Endothelial cell of umbilical vein (primary cell): Measurements from ENCODE around the gene TUBB3. TPM values are rescaled to one million over a fixed set of nuclear protein-coding genes. Genes with fewer than 3 reads are reported as not detected.

Experiments
- BruUV-seq: library from RNA; stranded (reverse); fragments of 400-500 nt; replicated peaks from 2 replicates; lab custom pipeline; 2021; lab: Mats Ljungman, UMichigan
- CTCF ChIA-PET: fragments of 300-600, 350-600 bp; sonication (Branson Sonifier 250); formaldehyde crosslinking; loops from one replicate; lab custom pipeline; 2021; ENCODE audit warnings: antibody characterized with exemption, inconsistent platforms; lab: Charles Lee
- POLR2A ChIA-PET: fragments of 300-600, 350-600 bp; sonication (Branson Sonifier 250); formaldehyde crosslinking; loops from one replicate; lab custom pipeline; 2021; ENCODE audit warnings: antibody characterized with exemption, inconsistent platforms; lab: Charles Lee
- DNase-seq: peaks from one replicate; pipeline ENCODE4 v3.0.0-alpha.2; 2011; ENCODE audit warnings: low read depth, low spot score
- FAIRE-seq: peaks from 2 replicates; lab custom pipeline; 2011; peaks lifted over from hg19 to GRCh38; lab: Jason Lieb, UNC
- H2AFZ ChIP-seq: 2 replicates; pipeline ENCODE4 v1.6.0; 2012; ENCODE audit warnings: low read depth, low read length, control low read depth, inconsistent platforms
- H3K27ac ChIP-seq: 2 replicates; pipeline ENCODE4 v1.5.1; 2011; ENCODE audit warnings: low read depth, mild to moderate bottlenecking, control low read depth, low read length, moderate library complexity; ENCODE audit not compliant: insufficient read depth
- H3K27me3 ChIP-seq, 2 experiments: 2 replicates each; pipeline versions ENCODE4 v1.6.0 to v1.6.1; 2011; ENCODE audit warnings: low read length in 2 of 2, mixed read lengths in 1 of 2; ENCODE audit not compliant: control insufficient read depth in 2 of 2, insufficient read depth in 2 of 2
- H3K36me3 ChIP-seq, 2 experiments: 2 replicates in 1 of 2; 3 replicates in 1 of 2; pipeline ENCODE4 v1.5.1; 2011; ENCODE audit warnings: low read length in 2 of 2, mild to moderate bottlenecking in 1 of 2, moderate library complexity in 1 of 2; ENCODE audit not compliant: control insufficient read depth in 2 of 2, insufficient read depth in 2 of 2; ENCODE audit errors: extremely low read depth in 1 of 2
- H3K4me1 ChIP-seq: 3 replicates; pipeline ENCODE4 v1.5.1; 2011; ENCODE audit warnings: mild to moderate bottlenecking, low read length; ENCODE audit not compliant: control insufficient read depth, insufficient read depth; ENCODE audit errors: extremely low read depth
- H3K4me2 ChIP-seq: 2 replicates; pipeline ENCODE4 v1.6.1; 2011; ENCODE audit warnings: low read length, control low read depth, mixed read lengths; ENCODE audit not compliant: insufficient read depth
- H3K4me3 ChIP-seq, 3 experiments: fragments of 200-600 bp in 1 of 3; sonication (generic), shearing (Covaris generic) in 1 of 3; replicated peaks in 1 of 3; 2 replicates each; pipeline ENCODE4 v1.5.1; 2011 to 2016; ENCODE audit warnings: control low read depth in 3 of 3, low read length in 3 of 3, mild to moderate bottlenecking in 2 of 3, inconsistent platforms in 1 of 3, low read depth in 1 of 3, moderate library complexity in 1 of 3; ENCODE audit not compliant: insufficient read depth in 1 of 3
- H3K79me2 ChIP-seq: 2 replicates; pipeline ENCODE4 v1.6.0; 2012; ENCODE audit warnings: low read length, inconsistent platforms; ENCODE audit not compliant: control insufficient read depth, insufficient read depth
- H3K9ac ChIP-seq: replicated peaks from 2 replicates; pipeline ENCODE3; 2011; ENCODE audit warnings: low read length, control low read depth; ENCODE audit not compliant: insufficient read depth; ENCODE audit errors: extremely low read depth
- H3K9me1 ChIP-seq: replicated peaks from 3 replicates; pipeline ENCODE4 v1.6.0; 2011; ENCODE audit warnings: mild to moderate bottlenecking, low read length; ENCODE audit not compliant: control insufficient read depth, insufficient read depth; ENCODE audit errors: extremely low read depth
- H3K9me3 ChIP-seq: replicated peaks from 2 replicates; pipeline ENCODE4 v1.5.1; 2012; ENCODE audit warnings: low read length, inconsistent platforms; ENCODE audit not compliant: control insufficient read depth, insufficient read depth
- H4K20me1 ChIP-seq: replicated peaks from 2 replicates; pipeline ENCODE3; 2011; ENCODE audit warnings: mild to moderate bottlenecking, low read length; ENCODE audit not compliant: control insufficient read depth, insufficient read depth; ENCODE audit errors: extremely low read depth
- CTCF ChIP-seq, 2 donors: IDR thresholded peaks; 1 replicate in 1 of 2; 2 replicates in 1 of 2; pipeline ENCODE4 v1.5.1; 2011; ENCODE audit warnings: low read length in 2 of 2, mild to moderate bottlenecking in 2 of 2, moderate library complexity in 2 of 2, control low read depth in 1 of 2, inconsistent platforms in 1 of 2, low read depth in 1 of 2; ENCODE audit not compliant: insufficient read depth in 1 of 2; ENCODE audit errors: extremely low read depth in 1 of 2
- EZH2 ChIP-seq: IDR thresholded peaks from 2 replicates; pipeline ENCODE4 v1.6.1; 2012; ENCODE audit warnings: borderline replicate concordance, low read depth, mild to moderate bottlenecking, moderate library complexity, low read length, inconsistent platforms; ENCODE audit not compliant: severe bottlenecking
- FOS ChIP-seq: IDR thresholded peaks from 2 replicates; pipeline ENCODE4 v1.6.1; 2011; ENCODE audit warnings: mild to moderate bottlenecking, low read length, moderate library complexity, borderline replicate concordance; ENCODE audit not compliant: insufficient read depth
- GATA2 ChIP-seq: IDR thresholded peaks from 2 replicates; pipeline ENCODE4 v1.7.0; 2011; ENCODE audit warnings: low read depth, mild to moderate bottlenecking, moderate library complexity, mixed read lengths, low read length; ENCODE audit not compliant: insufficient read length, insufficient read depth
- JUN ChIP-seq: IDR thresholded peaks from 2 replicates; pipeline ENCODE4 v1.6.1; 2011; ENCODE audit warnings: borderline replicate concordance, low read depth; ENCODE audit not compliant: insufficient read length, insufficient read depth
- MAX ChIP-seq: IDR thresholded peaks from 2 replicates; pipeline ENCODE4 v1.6.1; 2011; ENCODE audit not compliant: insufficient read depth, insufficient read length
- MYC ChIP-seq: IDR thresholded peaks from one replicate; pipeline ENCODE4 v1.6.1; 2011; ENCODE audit warnings: mild to moderate bottlenecking, low read depth, low read length
- POLR2A ChIP-seq: IDR thresholded peaks from 2 replicates; pipeline ENCODE4 v1.6.1; 2012; ENCODE audit warnings: low read depth, mild to moderate bottlenecking, control low read depth, low read length
- POLR2AphosphoS5 ChIP-seq: IDR thresholded peaks from 2 replicates; pipeline ENCODE4 v1.6.1; 2012; ENCODE audit warnings: low read depth, mild to moderate bottlenecking, control low read depth, low read length, moderate library complexity; ENCODE audit not compliant: insufficient read depth
- dilution Hi-C: fragments of 300-500 bp; cut with MboI; formaldehyde crosslinking; loops from one replicate; pipeline ENCODE4 v1.15.0; 2019; ENCODE audit warnings: low sequenced_read_pairs; ENCODE audit not compliant: extremely low pct_ligation_motif_present
- intact Hi-C: fragments of 100-400 bp; cut with micrococcal nuclease; formaldehyde crosslinking; loops from one replicate; pipeline ENCODE4 v1.10.0; 2022
- polyA plus RNA-seq, 4 experiments: library from polyadenylated mRNA; depleted of rRNA in 3 of 4; stranded (reverse) in 3 of 4; unstranded in 1 of 4; fragments of >200 nt; gene quantifications; 2 replicates each; pipeline versions ENCODE4 v1.2.1 to v1.2.3, GENCODE V29; 2011 to 2012; ENCODE audit warnings: missing spikeins in 1 of 4
- total RNA-seq: library from RNA; stranded (reverse); gene quantifications from 2 replicates; pipeline ENCODE4 v1.2.3, GENCODE V29; 2021

The TUBB3 gene
- total and polyA plus RNA-seq, 2 donors (not counting 3 experiments of a cell fraction or from before 2014, with no cell fraction given): 170 to 215 TPM

- peaks cover 13 to 46% of the 10 kb centered on the region in 2 experiments for H3K36me3 ChIP-seq
- no peak overlapping the region for H3K27ac ChIP-seq
- dilution Hi-C loops: no loop called here
- H3K27me3 ChIP-seq: no peaks in the 10 kb centered on the region
- TF ChIP-seq EZH2 (no peak), JUN (no peak), CTCF (IDR thresholded peaks at IDR 0.05; ENCODE audit: extremely low read depth in 1 of 2, insufficient read depth in 1 of 2, low read depth in 1 of 2, low read length in 2 of 2) (no peak), POLR2A (no peak), FOS (no peak), MAX (no peak), GATA2 (no peak), POLR2AphosphoS5 (no peak), MYC (no peak)
- no peaks in the 10 kb centered on the region for H3K9me1 ChIP-seq
- H2AFZ ChIP-seq: no peak overlapping the region
- H4K20me1 ChIP-seq: no peaks in the 10 kb centered on the region
- CTCF ChIA-PET: no interaction called here
- no peak overlapping the region for H3K9ac ChIP-seq
- no peaks in the 10 kb centered on the region for H3K9me3 ChIP-seq
- BruUV-seq: no TSS peak
- FAIRE-seq (no peak), DNase-seq (no peak)
- no peaks in the 10 kb centered on the region for H3K79me2 ChIP-seq
- H3K4me3 ChIP-seq: no peak overlapping the region
- POLR2A ChIA-PET: interaction anchor here (1.5 kb wide), 1 partner anchor 9 kb away, joined by 5 read pairs; no protein-coding TSS in a partner anchor
- intact Hi-C loops: no loop called here
- no peak overlapping the region for H3K4me2 ChIP-seq
- no peaks in the 10 kb centered on the region for H3K4me1 ChIP-seq
These were observed 61.1 kb downstream of the TUBB3 start for GRCh38 chr16:89984216-89984615.
